ENCODE data around the gene IPP. TPM values are rescaled to one million over a fixed set of nuclear protein-coding genes. Genes with fewer than 3 reads are reported as not detected.

Gene IPP
- total RNA-seq = 10 to 100 TPM; 18.4 to 21.1 (median 19.2) TPM
- long read RNA-seq, donor 1, transcript IPP-202 (9 exons, 3,113 nt) = major isoform, 13 of 23 reads
- long read RNA-seq, donor 1, partial matches to known transcripts = 3 of 23 reads
- long read RNA-seq, donor 1, other reads (novel, unspliced or antisense) = 7 of 23 reads
- long read RNA-seq, donor 2, partial matches to known transcripts = 2 of 13 reads
- long read RNA-seq, donor 2, other reads (novel, unspliced or antisense) = 7 of 13 reads

DNA sequence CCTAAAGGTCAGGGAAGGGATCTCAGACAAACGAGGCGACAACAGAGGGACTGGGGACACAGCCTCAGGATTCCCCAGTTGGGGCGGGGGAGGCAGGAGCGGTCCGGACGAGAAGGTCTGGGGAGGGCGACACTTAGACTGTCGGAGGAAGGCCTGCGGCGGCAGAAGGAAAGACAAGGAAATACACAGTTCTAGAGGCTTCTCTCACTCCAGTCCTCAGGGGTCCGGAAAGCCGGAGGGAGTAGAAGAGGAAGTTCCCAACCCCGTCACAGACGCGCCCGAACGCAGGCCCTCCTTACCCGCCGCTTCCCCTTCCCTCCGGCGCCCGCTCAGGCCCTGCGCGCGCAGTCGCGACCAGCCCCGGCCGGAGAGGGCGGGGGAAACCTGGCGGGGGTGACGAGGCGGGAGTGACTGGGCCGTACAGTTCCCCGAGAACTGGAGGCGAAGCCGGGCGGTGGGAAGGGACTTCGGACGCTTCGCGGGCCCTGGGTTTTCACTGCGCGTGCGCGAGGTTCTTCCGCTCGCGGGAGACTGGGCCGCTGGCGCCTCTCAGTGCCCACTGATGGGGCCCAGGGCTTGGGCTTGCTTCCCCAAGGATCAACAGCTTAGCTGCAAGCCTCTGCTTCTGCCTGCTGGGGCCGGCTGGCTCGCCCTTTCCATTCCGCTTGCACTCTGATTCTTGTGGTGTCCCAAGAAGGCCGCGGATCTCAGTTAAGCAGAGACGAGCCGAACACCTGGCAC, at the start of gene IPP:
Gene IPP, minus strand, starts transcription at position 356 of the 741 bp plus-strand sequence. CDS start 4,242 bp downstream, outside the sequence.
- intact Hi-C loops (cut with DNase I, micrococcal nuclease) = no loop called here
- ATAC-seq (peak; percentile 99), DNase-seq (peak; percentile 95 to 98 (median 98))
- Histone ChIP-seq H3K4me3 (peak within 1 kb of the TSS; percentile 41), H3K36me3 (ENCODE audit: low read depth) (no peaks in the 10 kb centered on the region), H3K4me1 (ENCODE audit: low read depth) (peaks cover 7% of the 10 kb centered on the region), H3K9me3 (peaks cover 10% of the 10 kb centered on the region)
- no peak for TF ChIP-seq CTCF (IDR thresholded peaks at IDR 0.05)

- no peak for TF ChIP-seq CTCF (IDR thresholded peaks at IDR 0.05)
- intact Hi-C loops (cut with DNase I, micrococcal nuclease) = no loop called here
- no peak for DNase-seq
Observed at GRCh38 chr1:45796946-45797345, 46.5 kb upstream of the IPP start.

DNA sequence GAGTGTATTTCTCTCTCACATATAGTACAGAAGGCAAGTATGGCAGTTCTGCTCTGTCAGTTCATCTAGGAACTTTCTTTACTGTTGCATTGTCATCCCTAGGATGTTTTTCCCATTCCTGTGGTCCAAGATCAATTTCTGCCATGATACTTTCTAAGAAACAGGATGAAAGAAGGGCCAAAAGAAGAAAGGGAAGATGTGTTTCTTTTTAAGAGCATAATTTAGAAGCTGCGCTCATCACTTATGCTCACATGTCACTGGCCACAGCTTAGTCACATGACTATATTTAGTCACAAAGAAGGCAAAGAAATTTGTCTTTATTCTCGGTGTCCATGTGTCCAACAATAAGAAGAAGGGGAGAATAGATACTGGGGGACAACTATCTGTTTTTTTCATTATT, 45.9 kb upstream of the IPP start:
- no peaks in the 10 kb centered on the region for H3K9me3 ChIP-seq
- no peak overlapping the region for H3K4me3 ChIP-seq
- DNase-seq = no peak
- no peak for TF ChIP-seq CTCF (IDR thresholded peaks at IDR 0.05)
- intact Hi-C loops (cut with DNase I, micrococcal nuclease) = no loop called here
- H3K4me1 ChIP-seq (ENCODE audit: low read depth) = no peaks in the 10 kb centered on the region
- H3K36me3 ChIP-seq (ENCODE audit: low read depth) = no peaks in the 10 kb centered on the region
- no peak for ATAC-seq

More at GRCh38 chr1:45796946-45797345, 46.5 kb upstream of the IPP start:
- no peak for ATAC-seq
- H3K4me1 ChIP-seq (ENCODE audit: low read depth) = no peaks in the 10 kb centered on the region
- H3K36me3 ChIP-seq (ENCODE audit: low read depth) = no peaks in the 10 kb centered on the region
- H3K9me3 ChIP-seq = no peaks in the 10 kb centered on the region
- no peak overlapping the region for H3K4me3 ChIP-seq

- H3K4me3 ChIP-seq = no peak overlapping the region
- DNase-seq (no peak), ATAC-seq (no peak)
- no peaks in the 10 kb centered on the region for H3K9me3 ChIP-seq
- TF ChIP-seq CTCF (IDR thresholded peaks at IDR 0.05) = no peak
- intact Hi-C loops (cut with DNase I, micrococcal nuclease) = no loop called here
- no peaks in the 10 kb centered on the region for H3K36me3 ChIP-seq (ENCODE audit: low read depth)
- no peaks in the 10 kb centered on the region for H3K4me1 ChIP-seq (ENCODE audit: low read depth)
Observed at GRCh38 chr1:45793942-45794604, 43.6 kb upstream of the IPP start.

- TF ChIP-seq CTCF (IDR thresholded peaks at IDR 0.05) = no peak
- no peak overlapping the region for H3K4me3 ChIP-seq
- no peaks in the 10 kb centered on the region for H3K4me1 ChIP-seq (ENCODE audit: low read depth)
- no peak for ATAC-seq
- no peaks in the 10 kb centered on the region for H3K9me3 ChIP-seq
- H3K36me3 ChIP-seq (ENCODE audit: low read depth) = no peaks in the 10 kb centered on the region
- intact Hi-C loops (cut with DNase I, micrococcal nuclease) = no loop called here
- no peak for DNase-seq
Observed at GRCh38 chr1:45792744-45793143, 42.3 kb upstream of the IPP start.

Data from mucosa of descending colon (tissue), 3 donors.